Non-pigmented ciliary epithelial cell (primary cell): Measurements from ENCODE around the gene HMBS.
"Not testable (repeated sequence)": the region's sequence is repeated elsewhere in the genome, so short reads cannot be mapped to it uniquely, and the experiment has no call there.

Experiments
- DNase-seq: peaks from one replicate; pipeline ENCODE4 v3.0.0-alpha.2; 2010; ENCODE audit warnings: low read depth

HMBS gene

DNA sequence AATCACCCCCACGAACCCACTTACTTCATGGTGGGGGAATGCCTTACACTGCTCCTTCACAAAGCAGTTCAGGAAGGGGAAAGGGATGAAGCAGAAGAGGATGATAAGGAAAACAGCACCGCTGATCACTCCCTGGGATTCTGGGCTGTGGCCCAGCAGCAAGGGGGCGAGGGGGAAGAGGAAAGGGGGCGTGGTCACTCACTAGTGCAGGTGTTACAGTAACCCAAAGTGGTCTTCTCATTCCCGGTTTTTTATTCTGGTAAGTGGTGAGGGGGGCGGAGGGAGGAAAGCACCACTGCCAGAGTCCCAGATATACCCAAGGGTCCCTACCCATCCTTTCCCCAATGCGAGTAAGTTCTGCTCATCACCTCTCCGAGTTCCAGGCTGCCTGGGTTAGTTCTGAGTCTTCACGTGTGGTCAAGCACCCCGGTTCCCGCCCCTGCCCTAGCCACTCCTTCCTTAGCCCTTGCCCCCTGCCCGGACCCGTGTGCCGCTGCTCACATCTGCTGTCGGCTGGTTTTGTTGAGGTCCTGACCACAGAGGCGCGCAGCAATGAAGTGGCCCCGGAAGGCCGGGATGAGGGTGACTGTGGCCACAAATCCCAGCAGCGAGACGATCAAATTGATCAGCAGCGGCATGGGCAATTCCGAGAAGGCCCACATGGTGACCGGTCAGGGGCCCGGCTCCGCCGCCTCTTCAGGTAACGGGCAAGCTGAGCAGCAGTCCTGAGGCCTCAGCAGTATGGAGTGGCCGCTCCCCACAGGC, 16.5 kb downstream of the HMBS start:
- no peak for DNase-seq

DNA sequence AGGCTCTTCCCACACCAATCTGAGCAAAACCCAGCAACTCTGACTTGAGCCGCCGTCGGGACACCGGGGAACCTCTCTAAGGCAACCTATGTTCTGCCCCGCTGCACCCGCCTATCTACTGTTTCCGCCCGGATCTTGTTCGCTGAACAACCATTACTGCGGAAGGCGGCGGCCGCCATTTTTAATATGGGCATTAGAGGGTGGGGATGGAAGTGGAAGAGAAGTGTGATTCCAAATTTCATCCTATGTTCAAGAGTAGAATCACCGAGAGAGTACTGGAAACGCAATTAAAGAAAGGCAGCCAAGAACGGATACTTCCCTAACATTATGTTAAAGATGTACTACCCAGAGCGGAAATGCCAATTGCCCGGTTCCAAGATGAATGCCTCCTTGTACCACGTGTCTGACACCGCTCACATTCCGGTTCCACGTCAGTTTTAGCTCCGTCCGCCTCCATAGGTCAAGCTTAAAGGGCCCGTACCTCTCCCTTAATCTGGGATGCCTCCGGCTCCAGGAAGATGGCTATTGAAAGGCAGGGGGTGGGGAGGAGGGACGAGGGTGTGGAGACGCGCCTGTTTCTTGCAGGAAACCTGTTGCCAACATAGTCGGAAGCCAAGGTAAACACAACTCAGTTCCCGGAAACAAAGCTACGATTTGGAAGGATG, 17.2 kb downstream of the HMBS start, which contains the start of gene DPAGT1:
DPAGT1 (minus strand) TSS at position 95 of the 665 bp plus-strand sequence. CDS start 198 bp downstream, outside the sequence.
- DNase-seq, result peak; percentile 91

- not testable (repeated sequence) for DNase-seq
These were observed 18.5 kb downstream of the HMBS start for GRCh38 chr11:119103161-119103664.

- no peak for DNase-seq
These were observed 19.1 kb downstream of the HMBS start for GRCh38 chr11:119103793-119104192.

- peak; percentile 46 for DNase-seq
These were observed 22.2 kb downstream of the HMBS start, which contains the start of gene C2CD2L for GRCh38 chr11:119106564-119107537. Gene C2CD2L (plus strand): TSS chr11:119107344. CDS start chr11:119107742, 398 bp downstream.

DNA sequence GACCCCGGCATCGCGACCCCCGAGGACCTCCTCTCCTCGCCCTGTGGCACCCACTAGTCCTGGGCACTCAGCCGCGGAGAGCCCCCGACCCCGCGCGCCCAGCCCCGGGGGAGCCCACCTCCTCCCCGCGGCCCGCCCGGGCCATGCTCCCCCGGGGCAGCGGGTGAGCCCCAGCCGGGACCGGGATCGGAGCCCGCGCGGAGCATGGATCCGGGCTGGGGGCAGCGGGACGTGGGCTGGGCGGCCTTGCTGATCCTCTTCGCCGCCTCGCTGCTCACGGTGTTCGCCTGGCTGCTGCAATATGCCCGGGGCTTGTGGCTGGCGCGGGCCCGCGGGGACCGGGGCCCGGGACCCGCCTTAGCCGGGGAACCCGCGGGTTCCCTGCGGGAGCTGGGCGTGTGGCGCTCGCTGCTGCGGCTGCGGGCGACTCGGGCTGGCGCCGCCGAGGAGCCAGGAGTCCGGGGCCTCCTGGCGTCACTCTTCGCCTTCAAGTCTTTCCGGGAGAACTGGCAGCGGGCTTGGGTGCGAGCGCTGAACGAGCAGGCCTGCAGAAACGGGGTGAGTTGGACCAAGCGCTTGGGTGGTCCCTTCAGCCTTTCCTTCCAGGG, 23.0 kb downstream of the HMBS start:
- DNase-seq, result no peak

DNA sequence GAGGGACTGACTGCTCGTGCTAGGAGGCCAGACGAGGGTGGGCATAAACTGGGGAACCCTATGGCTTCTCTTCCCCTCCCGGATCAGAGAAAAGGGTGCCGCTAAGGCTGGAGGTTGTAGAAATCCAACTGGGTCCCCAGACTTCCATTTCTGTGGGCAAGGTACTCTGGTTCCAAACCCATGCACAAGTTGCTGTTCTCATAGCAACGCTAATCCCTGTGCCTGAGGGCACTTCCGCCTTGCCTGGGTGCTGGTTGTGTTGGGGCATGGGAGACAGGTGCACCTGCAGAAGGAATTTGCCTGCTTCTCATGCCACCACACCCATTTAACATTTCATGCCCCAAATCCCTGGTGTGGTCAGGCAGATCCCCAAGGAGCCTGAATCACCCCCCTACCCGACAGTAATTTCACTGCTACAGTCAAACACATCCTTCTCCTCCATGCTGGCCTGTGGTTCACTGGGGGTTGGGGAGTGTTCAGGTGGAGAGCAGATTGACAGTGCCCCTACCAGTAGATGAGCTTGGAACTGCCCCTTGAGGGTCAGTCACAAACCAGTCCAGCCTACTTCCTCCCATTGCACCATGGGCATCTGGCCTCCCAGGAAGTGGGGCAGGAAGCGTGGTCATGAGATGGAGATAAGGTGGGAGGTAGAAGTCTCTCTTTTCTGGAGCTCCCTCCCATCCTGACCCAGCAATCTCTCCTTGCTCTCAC, 23.6 kb downstream of the HMBS start:
- no peak for DNase-seq

GRCh38 chr11:119108857-119109221, 24.2 kb downstream of the HMBS start:
- no peak for DNase-seq

DNA sequence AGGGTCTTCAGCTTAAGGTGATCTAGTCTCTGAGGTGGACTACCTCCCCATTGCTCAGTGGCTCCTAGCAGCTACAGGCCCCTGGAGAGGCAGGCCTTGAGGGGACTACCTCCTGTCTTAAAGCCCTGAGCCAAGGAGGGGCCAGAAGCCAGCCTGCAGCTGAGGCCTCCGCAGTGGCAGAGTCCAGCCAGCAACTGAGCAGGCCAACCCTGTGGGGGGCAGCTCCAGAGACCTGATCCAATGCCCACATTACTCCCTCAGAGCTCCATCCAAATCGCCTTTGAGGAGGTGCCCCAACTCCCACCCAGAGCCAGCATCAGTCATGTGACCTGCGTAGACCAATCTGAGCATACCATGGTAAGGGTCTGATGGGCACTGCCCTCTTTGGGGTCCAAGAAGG, 25.2 kb downstream of the HMBS start:
- no peak for DNase-seq

DNA sequence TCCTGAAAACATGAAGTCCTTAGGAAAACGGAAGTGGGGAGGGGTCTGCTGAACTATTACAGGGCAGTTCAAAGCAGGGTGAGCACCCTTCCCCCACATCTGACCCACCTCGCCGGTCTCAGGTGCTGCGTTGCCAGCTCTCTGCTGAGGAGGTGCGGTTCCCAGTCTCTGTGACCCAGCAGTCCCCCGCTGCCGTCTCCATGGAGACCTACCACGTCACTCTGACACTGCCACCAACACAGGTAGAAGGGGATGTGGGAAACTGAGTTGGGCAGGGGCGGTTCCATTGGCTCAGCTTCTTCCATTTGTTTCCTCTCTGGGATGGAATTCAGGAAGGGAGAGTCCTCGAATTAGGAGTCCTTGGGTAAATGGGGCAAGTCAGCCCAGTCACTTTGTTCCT, 25.8 kb downstream of the HMBS start:
- no peak for DNase-seq

DNA sequence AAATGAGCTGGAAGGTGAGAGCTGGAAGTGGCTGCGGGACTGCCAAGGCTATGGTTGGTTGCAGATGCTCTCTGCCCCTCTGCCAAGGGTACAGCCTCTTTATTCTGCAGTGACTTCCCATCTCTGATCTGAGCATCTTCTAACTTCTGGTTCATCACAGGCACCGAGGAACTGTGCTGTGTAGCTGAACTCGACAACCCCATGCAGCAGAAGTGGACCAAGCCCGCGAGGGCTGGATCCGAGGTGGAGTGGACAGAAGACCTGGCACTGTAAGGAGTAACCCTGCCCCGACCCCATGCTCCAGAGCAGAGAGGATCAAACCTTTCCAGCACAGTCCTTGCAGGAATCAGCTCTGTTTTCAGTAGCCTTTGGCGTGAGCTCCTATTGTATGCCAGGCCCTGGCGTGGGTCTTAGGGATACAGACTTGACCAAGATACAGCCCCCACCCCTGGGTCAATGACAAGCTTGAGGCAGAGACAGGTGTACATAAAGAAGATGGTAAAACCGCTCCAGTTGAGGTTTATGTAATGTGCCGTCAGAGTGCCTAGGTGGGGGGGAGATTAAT, 26.8 kb downstream of the HMBS start:
- no peak for DNase-seq

GRCh38 chr11:119112314-119113020, 27.8 kb downstream of the HMBS start:
- DNase-seq, result no peak

GRCh38 chr11:119113716-119114115, 29.0 kb downstream of the HMBS start:
- DNase-seq, result no peak

DNA sequence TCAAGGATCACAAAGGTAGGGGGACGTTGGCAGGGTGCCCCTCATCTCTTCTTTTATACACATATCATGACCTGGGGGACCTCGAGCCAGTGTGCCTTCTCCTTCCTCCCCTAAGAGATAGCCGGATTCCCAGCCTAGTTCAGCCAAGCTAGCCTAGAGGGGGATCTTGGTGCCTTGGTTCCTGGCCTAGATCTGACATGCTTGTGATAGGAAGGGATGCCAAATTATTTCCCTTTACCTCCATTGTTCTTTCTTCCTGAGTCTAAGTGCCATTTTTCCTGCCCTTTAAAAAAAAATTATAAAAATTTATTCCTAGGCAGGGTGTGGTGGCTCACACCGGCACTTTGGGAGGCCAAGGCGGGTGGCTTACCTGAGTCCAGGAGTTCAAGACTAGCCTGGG, 29.7 kb downstream of the HMBS start:
- DNase-seq, result no peak

- no peak for DNase-seq
These were observed 31.0 kb downstream of the HMBS start for GRCh38 chr11:119115484-119116234.

- DNase-seq, result no peak
These were observed 31.5 kb downstream of the HMBS start for GRCh38 chr11:119116235-119116594.

DNA sequence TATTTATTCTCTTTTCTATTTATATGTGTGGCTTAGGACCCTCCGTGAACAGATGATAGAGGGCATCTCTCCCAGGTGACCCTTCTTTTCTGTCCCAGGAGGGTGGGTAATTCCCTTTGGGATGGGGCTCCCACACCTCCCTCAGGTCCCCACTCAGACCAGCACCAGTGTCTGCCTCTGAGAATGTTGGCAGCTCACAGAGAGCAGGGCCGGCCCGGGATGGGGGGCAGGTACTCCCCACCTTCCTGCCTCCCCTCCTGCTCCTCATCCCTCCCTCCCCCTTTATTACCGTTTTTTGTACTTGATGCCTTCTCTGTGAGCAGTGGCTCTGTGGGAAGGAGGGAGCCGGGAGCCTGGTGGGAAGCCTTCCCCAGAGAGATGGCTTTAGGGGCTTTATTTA, 31.9 kb downstream of the HMBS start:
- no peak for DNase-seq

GRCh38 chr11:119117004-119117706, 32.5 kb downstream of the HMBS start:
- DNase-seq, result no peak

GRCh38 chr11:119118227-119118626, 33.5 kb downstream of the HMBS start:
- no peak for DNase-seq
